HCT116 (cell line): Measurements from ENCODE around the gene ADCY6. TPM values are rescaled to one million over a fixed set of nuclear protein-coding genes. Genes with fewer than 3 reads are reported as not detected.

Source experiments
- ATAC-seq: fragments of 200-7000 bp; cut with Tn5 transposase; 2 replicates; pipeline ENCODE4 v1.9.1; 2020; ENCODE audit warnings: mild to moderate bottlenecking, moderate library complexity
- BruUV-seq: library from RNA; stranded (reverse); fragments of 400-500 nt; replicated peaks from 2 replicates; lab custom pipeline; 2021; lab: Mats Ljungman, UMichigan
- CTCF ChIA-PET: fragments of 300-600 bp; sonication (Branson Sonifier 250); formaldehyde crosslinking; loops from one replicate; lab custom pipeline; 2021; ENCODE audit warnings: antibody characterized with exemption; lab: Charles Lee
- POLR2A ChIA-PET: fragments of 300-600, 350-600 bp; sonication (Branson Sonifier 250); formaldehyde crosslinking; loops from one replicate; lab custom pipeline; 2021; ENCODE audit warnings: antibody characterized with exemption; lab: Charles Lee
- RAD21 ChIA-PET, 2 experiments: fragments of 300-600 bp; sonication (Branson Sonifier 250); formaldehyde crosslinking; loops; one replicate each; lab custom pipeline; 2023; ENCODE audit warnings: low total read pairs in 2 of 2; ENCODE audit not compliant: uncharacterized antibody in 2 of 2, unreplicated experiment in 2 of 2, low non-redundant PET in 1 of 2; lab: Charles Lee
- DNase-seq: peaks from one replicate; pipeline ENCODE4 v3.0.0-alpha.2; 2010; ENCODE audit warnings: low read depth, low spot score
- H2AFZ ChIP-seq: fragments of 200-600 bp; shearing (Covaris generic), sonication (generic); 2 replicates; pipeline ENCODE4 v1.6.1; 2017; ENCODE audit warnings: low read depth, mixed run types, mixed read lengths, antibody characterized with exemption, low read length; ENCODE audit not compliant: poor library complexity, severe bottlenecking
- H3K27ac ChIP-seq: 2 replicates; pipeline ENCODE4 v1.5.1; 2012; ENCODE audit warnings: low read depth, low read length
- H3K27me3 ChIP-seq: fragments of 200-600 bp; sonication (generic); 2 replicates; pipeline ENCODE4 v1.6.1; 2016; ENCODE audit warnings: mixed run types, low read length, mixed read lengths; ENCODE audit not compliant: insufficient read depth
- H3K36me3 ChIP-seq, 2 experiments: fragments of 200-500 bp in 1 of 2; fragments of 200-600 bp in 1 of 2; sonication (Bioruptor generic) in 1 of 2; sonication (generic) in 1 of 2; 2 replicates each; pipeline versions ENCODE4 v1.5.1 to v1.6.1; 2014 to 2016; ENCODE audit warnings: low read length in 2 of 2, inconsistent platforms in 1 of 2, mixed read lengths in 1 of 2, mixed run types in 1 of 2; ENCODE audit not compliant: insufficient read depth in 2 of 2, control insufficient read depth in 1 of 2
- H3K4me1 ChIP-seq, 2 experiments: fragments of 200-600 bp in 1 of 2; sonication (generic) in 1 of 2; 2 replicates each; pipeline versions ENCODE4 v1.5.1 to v1.6.1; 2012 to 2017; ENCODE audit warnings: low read length in 2 of 2, inconsistent platforms in 1 of 2, mild to moderate bottlenecking in 1 of 2, mixed read lengths in 1 of 2, mixed run types in 1 of 2, moderate library complexity in 1 of 2; ENCODE audit not compliant: insufficient read depth in 2 of 2, control insufficient read depth in 1 of 2
- H3K4me2 ChIP-seq: fragments of 200-600 bp; sonication (generic); 2 replicates; pipeline ENCODE4 v1.6.1; 2017; ENCODE audit warnings: mixed run types, low read length, mixed read lengths
- H3K4me3 ChIP-seq, 2 experiments: fragments of 200-600 bp in 1 of 2; sonication (generic) in 1 of 2; replicated peaks in 1 of 2; 2 replicates each; pipeline ENCODE4 v1.5.1; 2011 to 2016; ENCODE audit warnings: low read length in 2 of 2, control low read depth in 1 of 2, low read depth in 1 of 2, mild to moderate bottlenecking in 1 of 2, mixed read lengths in 1 of 2, mixed run types in 1 of 2
- H3K79me2 ChIP-seq: fragments of 200-600 bp; sonication (generic); 2 replicates; pipeline ENCODE4 v1.6.1; 2017; ENCODE audit warnings: mild to moderate bottlenecking, mixed run types, low read length, moderate library complexity, mixed read lengths; ENCODE audit not compliant: insufficient read depth
- H3K9ac ChIP-seq: fragments of 200-600 bp; sonication (generic); 2 replicates; pipeline ENCODE4 v1.6.1; 2016; ENCODE audit warnings: low read length, mixed read lengths
- H3K9me2 ChIP-seq: fragments of 200-600 bp; sonication (generic), shearing (Covaris generic); 2 replicates; pipeline ENCODE4 v1.6.1; 2017; ENCODE audit warnings: mixed run types, mild to moderate bottlenecking, moderate library complexity; ENCODE audit not compliant: insufficient read depth
- H3K9me3 ChIP-seq, 2 experiments: fragments of 200-500 bp in 1 of 2; fragments of 200-600 bp in 1 of 2; sonication (Bioruptor generic) in 1 of 2; sonication (generic) in 1 of 2; 2 replicates each; pipeline ENCODE4 v1.6.1; 2014 to 2017; ENCODE audit warnings: low read length in 2 of 2, mixed read lengths in 2 of 2, inconsistent platforms in 1 of 2, low read depth in 1 of 2, mild to moderate bottlenecking in 1 of 2, mixed run types in 1 of 2, moderate library complexity in 1 of 2; ENCODE audit not compliant: control insufficient read depth in 1 of 2, insufficient read depth in 1 of 2
- H4K20me1 ChIP-seq: fragments of 200-600 bp; sonication (generic), shearing (Covaris generic); 2 replicates; pipeline ENCODE4 v1.6.1; 2017; ENCODE audit warnings: mixed run types, mild to moderate bottlenecking, moderate library complexity; ENCODE audit not compliant: insufficient read depth
- CBX3 ChIP-seq: IDR thresholded peaks from 2 replicates; pipeline ENCODE4 v1.6.1; 2012; ENCODE audit warnings: low read depth
- CEBPB ChIP-seq: IDR thresholded peaks from 2 replicates; pipeline ENCODE4 v1.6.1; 2012; ENCODE audit warnings: low read depth
- EGR1 ChIP-seq: IDR thresholded peaks from 2 replicates; pipeline ENCODE4 v1.6.1; 2012; ENCODE audit warnings: low read depth
- ELF1 ChIP-seq: IDR thresholded peaks from 2 replicates; pipeline ENCODE4 v1.6.1; 2012; ENCODE audit warnings: low read depth, borderline replicate concordance
- EZH2 ChIP-seq: fragments of 200-600 bp; sonication (generic); IDR thresholded peaks from 2 replicates; pipeline ENCODE4 v1.6.1; 2017; ENCODE audit warnings: antibody characterized with exemption, mixed run types
- EZH2phosphoT487 ChIP-seq: fragments of 200-600 bp; IDR thresholded peaks from 2 replicates; pipeline ENCODE4 v1.6.1; 2018; ENCODE audit warnings: antibody characterized with exemption, borderline replicate concordance
- FOSL1 ChIP-seq: IDR thresholded peaks from 2 replicates; pipeline ENCODE4 v1.6.1; 2012; ENCODE audit warnings: low read depth
- POLR2A ChIP-seq: IDR thresholded peaks from 2 replicates; pipeline ENCODE4 v1.7.0; 2011; ENCODE audit warnings: borderline replicate concordance; ENCODE audit not compliant: insufficient read depth, insufficient read length; ENCODE audit errors: extremely low read depth
- POLR2AphosphoS5 ChIP-seq: IDR thresholded peaks from 2 replicates; pipeline ENCODE4 v1.6.1; 2011; ENCODE audit warnings: mild to moderate bottlenecking, low read depth, low read length, moderate library complexity
- RAD21 ChIP-seq: IDR thresholded peaks from 2 replicates; pipeline ENCODE4 v1.6.1; 2012; ENCODE audit warnings: low read depth, mild to moderate bottlenecking
- SP1 ChIP-seq: IDR thresholded peaks from 2 replicates; pipeline ENCODE4 v1.6.1; 2012; ENCODE audit warnings: low read depth
- SRF ChIP-seq: IDR thresholded peaks from 2 replicates; pipeline ENCODE4 v1.6.1; 2012; ENCODE audit warnings: low read depth
- TCF7L2 ChIP-seq: IDR thresholded peaks from 2 replicates; pipeline ENCODE4 v1.7.0; 2011; ENCODE audit warnings: borderline replicate concordance, inconsistent platforms; ENCODE audit not compliant: insufficient read depth, insufficient read length; ENCODE audit errors: extremely low read depth
- YY1 ChIP-seq: IDR thresholded peaks from 2 replicates; pipeline ENCODE4 v1.6.1; 2011; ENCODE audit warnings: low read length, low read depth, moderate library complexity, mild to moderate bottlenecking; ENCODE audit not compliant: insufficient replicate concordance; ENCODE audit errors: extremely low read depth
- ZNF274 ChIP-seq: fragments of 200-500 bp; sonication (Bioruptor generic); IDR thresholded peaks from 2 replicates; pipeline ENCODE4 v1.6.1; 2014; ENCODE audit warnings: mild to moderate bottlenecking, low read depth, low read length, inconsistent platforms
- intact Hi-C: fragments of 100-400 bp; cut with micrococcal nuclease; formaldehyde crosslinking; loops from 2 replicates; pipeline ENCODE4 v1.10.0; 2022
- total RNA-seq: library from RNA; stranded (reverse); gene quantifications from one replicate; pipeline ENCODE4 v1.2.1, GENCODE V29; 2021; ENCODE audit not compliant: unreplicated experiment
- TF ChIP-seq, protein P1 (sequence below): IDR thresholded peaks from 2 replicates; pipeline ENCODE4 v1.6.1; 2011; ENCODE audit warnings: mild to moderate bottlenecking, low read length, moderate library complexity; ENCODE audit not compliant: insufficient replicate concordance; ENCODE audit errors: extremely low read depth
- TF ChIP-seq, protein P2 (sequence below): IDR thresholded peaks from 2 replicates; pipeline ENCODE4 v1.6.1; 2012
- TF ChIP-seq, protein P3 (sequence below): IDR thresholded peaks from 2 replicates; pipeline ENCODE4 v1.6.1; 2012

ADCY6 gene
- total RNA-seq, 1 experiment from 2014 or later, result 24.9 TPM

DNA sequence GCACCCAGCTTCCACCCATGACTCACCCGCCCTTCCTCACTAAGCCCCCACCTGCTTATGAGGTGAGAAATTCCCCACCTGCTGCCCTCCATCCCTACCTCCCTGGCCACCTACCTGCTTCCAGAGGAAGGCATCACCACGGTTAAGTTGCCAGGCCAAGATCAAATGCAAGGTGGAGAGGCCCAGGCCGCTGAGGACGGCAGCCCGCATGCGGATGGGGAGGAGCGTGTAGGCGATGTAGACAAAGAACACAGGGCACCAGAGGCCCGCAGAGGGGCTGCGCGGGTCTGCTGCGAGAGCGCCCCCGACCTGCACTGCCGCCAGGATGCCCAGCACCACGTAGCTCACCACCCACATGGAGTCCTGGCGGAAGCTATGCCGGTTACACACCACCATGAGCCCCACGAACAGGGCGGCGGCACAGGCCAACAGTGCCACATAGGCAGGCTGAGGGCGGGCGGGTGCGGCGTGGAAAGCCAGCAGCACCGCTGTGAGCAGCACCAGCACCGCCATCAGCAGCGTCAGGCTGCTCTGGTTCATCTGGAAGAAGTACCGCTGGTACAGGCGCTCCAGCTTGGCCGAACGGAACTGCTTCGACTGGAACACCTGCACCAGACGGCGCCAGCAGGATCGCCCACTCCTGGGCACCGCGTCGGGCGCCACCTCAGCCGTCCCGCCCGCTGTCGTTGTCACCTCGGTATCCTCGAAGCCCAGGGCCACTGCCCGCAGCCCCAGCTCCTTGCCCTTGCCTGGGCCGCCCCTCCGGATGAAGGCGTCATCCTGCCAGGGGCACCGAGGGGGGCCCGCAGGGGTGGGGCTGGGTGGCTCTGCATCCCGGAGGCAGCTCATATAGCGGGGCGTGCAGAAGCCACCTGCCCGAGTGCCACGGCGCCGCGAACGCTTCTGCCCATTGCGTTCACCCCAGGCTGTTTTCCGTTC, 6.2 kb downstream of the ADCY6 start (continued):
- TF ChIP-seq POLR2A (no peak), FOSL1 (no peak), SRF (no peak), ELF1 (no peak), TCF7L2 (no peak)

DNA sequence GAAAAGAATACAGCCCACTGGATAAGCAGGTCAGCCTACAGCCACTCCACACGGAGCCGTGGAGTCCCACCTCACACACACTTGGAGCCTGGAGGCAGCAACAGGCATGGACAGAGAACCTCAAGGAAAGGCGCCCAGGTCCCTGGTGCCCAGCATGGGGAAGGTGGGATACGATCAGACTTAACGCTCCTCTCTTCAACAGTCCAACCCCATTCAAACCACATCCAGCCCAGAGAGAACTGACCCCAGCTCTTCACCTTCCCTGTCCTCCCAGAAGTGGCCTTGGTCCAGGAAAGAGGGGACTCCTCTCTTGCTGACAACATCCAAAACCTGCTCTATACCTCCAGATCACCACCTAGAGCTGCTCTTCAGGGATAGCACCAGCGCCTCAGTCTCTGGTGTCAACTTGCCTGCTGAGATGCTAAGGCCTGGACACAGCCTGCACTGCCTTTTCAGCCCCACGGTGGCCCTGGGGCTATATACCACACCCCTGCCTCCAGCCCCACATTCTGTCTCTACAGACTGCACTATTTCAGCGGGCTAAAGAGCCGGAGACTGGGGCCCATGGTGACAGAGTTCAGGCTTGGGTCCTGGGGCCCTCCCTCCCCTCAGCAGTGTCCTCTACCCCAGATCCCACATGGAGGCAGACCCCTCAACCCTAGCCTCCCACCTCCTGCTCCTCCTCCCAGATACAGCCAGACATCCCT, 7.0 kb downstream of the ADCY6 start:
- H2AFZ ChIP-seq, result no peak overlapping the region
- no peaks in the 10 kb centered on the region for H3K9me2 ChIP-seq
- H3K27me3 ChIP-seq, result no peaks in the 10 kb centered on the region
- no peak overlapping the region for H3K9ac ChIP-seq
- no peaks in the 10 kb centered on the region for H3K36me3 ChIP-seq
- CTCF ChIA-PET, result no interaction called here
- ATAC-seq (no peak), DNase-seq (no peak)
- H3K4me2 ChIP-seq, result no peak overlapping the region
- H4K20me1 ChIP-seq, result no peaks in the 10 kb centered on the region
- no TSS peak for BruUV-seq
- H3K4me3 ChIP-seq, result no peak overlapping the region
- H3K79me2 ChIP-seq, result peaks cover 6% of the 10 kb centered on the region; the same call in 1 of the 2 replicates
- H3K27ac ChIP-seq, result no peak overlapping the region
- intact Hi-C loops, result no loop called here
- peaks cover 4 to 21% of the 10 kb centered on the region in 2 experiments; a peak in 3 of 4 replicates for H3K4me1 ChIP-seq
- H3K9me3 ChIP-seq, result no peaks in the 10 kb centered on the region
- RAD21 ChIA-PET, result no interaction called here
- POLR2A ChIA-PET, result interaction anchor here (1.1 kb wide), 1 partner anchor 8 kb away, joined by 3 read pairs; no protein-coding TSS in a partner anchor
- TF ChIP-seq, protein P1, sequence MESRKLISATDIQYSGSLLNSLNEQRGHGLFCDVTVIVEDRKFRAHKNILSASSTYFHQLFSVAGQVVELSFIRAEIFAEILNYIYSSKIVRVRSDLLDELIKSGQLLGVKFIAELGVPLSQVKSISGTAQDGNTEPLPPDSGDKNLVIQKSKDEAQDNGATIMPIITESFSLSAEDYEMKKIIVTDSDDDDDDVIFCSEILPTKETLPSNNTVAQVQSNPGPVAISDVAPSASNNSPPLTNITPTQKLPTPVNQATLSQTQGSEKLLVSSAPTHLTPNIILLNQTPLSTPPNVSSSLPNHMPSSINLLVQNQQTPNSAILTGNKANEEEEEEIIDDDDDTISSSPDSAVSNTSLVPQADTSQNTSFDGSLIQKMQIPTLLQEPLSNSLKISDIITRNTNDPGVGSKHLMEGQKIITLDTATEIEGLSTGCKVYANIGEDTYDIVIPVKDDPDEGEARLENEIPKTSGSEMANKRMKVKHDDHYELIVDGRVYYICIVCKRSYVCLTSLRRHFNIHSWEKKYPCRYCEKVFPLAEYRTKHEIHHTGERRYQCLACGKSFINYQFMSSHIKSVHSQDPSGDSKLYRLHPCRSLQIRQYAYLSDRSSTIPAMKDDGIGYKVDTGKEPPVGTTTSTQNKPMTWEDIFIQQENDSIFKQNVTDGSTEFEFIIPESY, result no peak
- TF ChIP-seq SP1 (no peak), SRF (no peak), EGR1 (no peak), ELF1 (no peak), EZH2phosphoT487 (no peak), CEBPB (no peak), POLR2A (no peak), RAD21 (no peak), CBX3 (no peak), YY1 (no peak), POLR2AphosphoS5 (no peak), EZH2 (no peak), FOSL1 (no peak), ZNF274 (no peak)
- TF ChIP-seq, protein P2, sequence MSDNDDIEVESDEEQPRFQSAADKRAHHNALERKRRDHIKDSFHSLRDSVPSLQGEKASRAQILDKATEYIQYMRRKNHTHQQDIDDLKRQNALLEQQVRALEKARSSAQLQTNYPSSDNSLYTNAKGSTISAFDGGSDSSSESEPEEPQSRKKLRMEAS, result no peak
- TF ChIP-seq, protein P3, sequence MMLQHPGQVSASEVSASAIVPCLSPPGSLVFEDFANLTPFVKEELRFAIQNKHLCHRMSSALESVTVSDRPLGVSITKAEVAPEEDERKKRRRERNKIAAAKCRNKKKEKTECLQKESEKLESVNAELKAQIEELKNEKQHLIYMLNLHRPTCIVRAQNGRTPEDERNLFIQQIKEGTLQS, result no peak
